Hepatic stellate cell (primary cell): Measurements from ENCODE around the gene CREB3.

Experiments
- DNase-seq: peaks from one replicate; pipeline ENCODE4 v3.0.0; 2011; ENCODE audit warnings: low spot score

Gene CREB3

GRCh38 chr9:35702696-35703095, 29.8 kb upstream of the CREB3 start:
- no peak for DNase-seq

GRCh38 chr9:35703906-35704672, 28.4 kb upstream of the CREB3 start:
- DNase-seq = no peak

GRCh38 chr9:35705372-35705771, 27.1 kb upstream of the CREB3 start:
- DNase-seq = no peak

GRCh38 chr9:35705836-35706430, 26.5 kb upstream of the CREB3 start:
- DNase-seq = no peak

GRCh38 chr9:35706951-35707350, 25.5 kb upstream of the CREB3 start:
- no peak for DNase-seq

- DNase-seq = no peak
Observed at GRCh38 chr9:35708146-35708545, 24.3 kb upstream of the CREB3 start.

- DNase-seq = no peak
Observed at GRCh38 chr9:35710818-35711500, 21.5 kb upstream of the CREB3 start.

GRCh38 chr9:35711501-35712428, 20.7 kb upstream of the CREB3 start:
- no peak for DNase-seq

- DNase-seq = no peak
Observed at GRCh38 chr9:35712762-35713400, 19.6 kb upstream of the CREB3 start.

- no peak for DNase-seq
Observed at GRCh38 chr9:35713578-35713977, 18.9 kb upstream of the CREB3 start.

- DNase-seq = no peak
Observed at GRCh38 chr9:35714123-35714522, 18.3 kb upstream of the CREB3 start.

- no peak for DNase-seq
Observed at GRCh38 chr9:35714579-35715252, 17.8 kb upstream of the CREB3 start.

GRCh38 chr9:35716230-35716629, 16.2 kb upstream of the CREB3 start:
- DNase-seq = no peak

GRCh38 chr9:35717132-35717870, 15.2 kb upstream of the CREB3 start:
- DNase-seq = no peak

GRCh38 chr9:35718721-35719511, 13.6 kb upstream of the CREB3 start:
- DNase-seq = no peak

- DNase-seq = no peak
Observed at GRCh38 chr9:35719546-35719945, 12.9 kb upstream of the CREB3 start.

- DNase-seq = no peak
Observed at GRCh38 chr9:35723426-35723825, 9.0 kb upstream of the CREB3 start.

GRCh38 chr9:35723908-35724307, 8.6 kb upstream of the CREB3 start:
- no peak for DNase-seq

- DNase-seq = no peak
Observed at GRCh38 chr9:35725362-35725761, 7.1 kb upstream of the CREB3 start.

GRCh38 chr9:35726931-35727330, 5.5 kb upstream of the CREB3 start:
- DNase-seq = no peak
